GM12875 (cell line): ENCODE results near the gene PHPT1.

Source experiments
- H3K4me3 ChIP-seq: one replicate; pipeline ENCODE4 v1.5.1; 2011; ENCODE audit warnings: low read depth, low read length, control low read depth
- TF ChIP-seq, protein P1 (sequence below): IDR thresholded peaks from 2 replicates; pipeline ENCODE4 v1.5.1; 2011; ENCODE audit warnings: low read depth, mild to moderate bottlenecking, control low read depth, inconsistent platforms, low read length, moderate library complexity, borderline replicate concordance; ENCODE audit not compliant: insufficient read depth

The PHPT1 gene

DNA sequence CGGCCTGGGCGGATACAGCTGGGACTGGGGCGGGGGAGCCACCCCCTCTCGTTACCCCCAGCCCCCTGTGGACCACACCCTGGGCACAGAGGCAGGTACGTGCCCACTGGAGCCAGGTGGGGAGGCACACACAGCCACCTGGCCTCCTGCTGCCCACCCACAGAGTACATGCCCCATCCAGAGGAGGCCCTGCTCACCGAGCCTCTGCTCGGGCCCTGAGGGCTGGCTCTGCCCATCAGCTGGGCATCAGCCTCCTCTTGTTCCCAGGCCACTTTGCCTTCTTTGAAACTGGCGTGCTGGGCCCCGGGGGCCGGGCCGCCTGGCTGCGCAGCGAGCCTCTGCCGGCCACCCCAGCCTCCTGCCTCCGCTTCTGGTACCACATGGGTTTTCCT, 9.2 kb downstream of the PHPT1 start:
- TF ChIP-seq, protein P1, sequence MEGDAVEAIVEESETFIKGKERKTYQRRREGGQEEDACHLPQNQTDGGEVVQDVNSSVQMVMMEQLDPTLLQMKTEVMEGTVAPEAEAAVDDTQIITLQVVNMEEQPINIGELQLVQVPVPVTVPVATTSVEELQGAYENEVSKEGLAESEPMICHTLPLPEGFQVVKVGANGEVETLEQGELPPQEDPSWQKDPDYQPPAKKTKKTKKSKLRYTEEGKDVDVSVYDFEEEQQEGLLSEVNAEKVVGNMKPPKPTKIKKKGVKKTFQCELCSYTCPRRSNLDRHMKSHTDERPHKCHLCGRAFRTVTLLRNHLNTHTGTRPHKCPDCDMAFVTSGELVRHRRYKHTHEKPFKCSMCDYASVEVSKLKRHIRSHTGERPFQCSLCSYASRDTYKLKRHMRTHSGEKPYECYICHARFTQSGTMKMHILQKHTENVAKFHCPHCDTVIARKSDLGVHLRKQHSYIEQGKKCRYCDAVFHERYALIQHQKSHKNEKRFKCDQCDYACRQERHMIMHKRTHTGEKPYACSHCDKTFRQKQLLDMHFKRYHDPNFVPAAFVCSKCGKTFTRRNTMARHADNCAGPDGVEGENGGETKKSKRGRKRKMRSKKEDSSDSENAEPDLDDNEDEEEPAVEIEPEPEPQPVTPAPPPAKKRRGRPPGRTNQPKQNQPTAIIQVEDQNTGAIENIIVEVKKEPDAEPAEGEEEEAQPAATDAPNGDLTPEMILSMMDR = no peak
- no peak overlapping the region for H3K4me3 ChIP-seq

DNA sequence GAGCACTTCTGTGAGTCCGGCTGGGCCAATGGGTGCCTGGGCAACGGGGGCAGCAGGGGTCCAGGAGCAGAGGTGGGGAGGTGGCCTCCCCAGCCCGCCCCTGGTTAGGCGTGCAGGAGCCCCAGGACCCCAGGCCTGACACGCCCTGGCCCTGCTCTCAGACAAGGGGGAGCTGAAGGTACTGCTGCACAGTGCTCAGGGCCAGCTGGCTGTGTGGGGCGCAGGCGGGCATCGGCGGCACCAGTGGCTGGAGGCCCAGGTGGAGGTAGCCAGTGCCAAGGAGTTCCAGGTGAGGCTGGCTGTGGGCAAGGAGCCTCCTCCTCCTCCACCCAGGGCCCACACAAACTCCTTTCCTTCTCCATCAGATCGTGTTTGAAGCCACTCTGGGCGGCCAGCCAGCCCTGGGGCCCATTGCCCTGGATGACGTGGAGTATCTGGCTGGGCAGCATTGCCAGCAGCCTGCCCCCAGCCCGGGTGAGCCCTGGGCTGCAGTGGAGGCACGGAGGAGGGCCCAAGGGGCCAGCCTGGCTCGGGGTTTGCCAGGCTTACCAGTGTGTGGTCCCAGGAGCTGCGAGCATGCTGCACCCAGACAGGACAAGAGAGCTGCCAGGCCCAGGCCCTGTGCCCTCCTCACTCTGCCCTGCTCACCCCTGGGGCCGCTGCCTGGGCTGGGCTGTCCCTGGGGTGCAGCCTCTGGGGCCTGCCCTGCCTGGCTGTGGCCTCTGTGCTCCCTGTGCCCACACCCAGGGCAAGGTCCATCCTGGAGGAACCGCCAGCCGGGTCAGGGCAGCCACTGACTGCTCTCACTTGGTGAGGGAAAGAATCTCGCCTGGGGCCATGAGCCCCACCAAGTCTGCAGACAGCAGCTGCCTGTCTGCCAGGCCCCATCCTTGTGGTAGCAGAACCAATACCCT, 9.9 kb downstream of the PHPT1 start:
- TF ChIP-seq, protein P1 = no peak
- H3K4me3 ChIP-seq = no peak overlapping the region

DNA sequence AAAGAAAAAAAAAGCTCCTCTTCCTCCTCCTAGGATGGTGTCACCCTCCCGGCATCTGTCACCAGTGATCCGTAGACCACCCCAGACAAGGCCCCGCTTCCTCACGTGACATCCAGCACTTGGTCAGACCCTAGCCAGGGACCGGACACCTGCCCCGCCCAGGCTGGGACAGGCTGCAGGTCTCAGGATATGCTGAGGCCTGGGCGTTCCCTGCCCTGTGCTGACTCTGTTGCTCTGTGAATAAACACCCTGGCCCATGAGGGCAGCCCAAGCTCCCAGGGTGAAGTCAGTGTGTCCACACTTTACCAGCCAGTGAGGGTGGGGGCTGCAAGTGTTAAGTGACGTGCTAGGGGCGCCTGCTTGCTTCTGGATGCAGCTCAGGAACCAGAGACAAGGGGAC, 11.3 kb downstream of the PHPT1 start:
- TF ChIP-seq, protein P1 = no peak
- H3K4me3 ChIP-seq = no peak overlapping the region

DNA sequence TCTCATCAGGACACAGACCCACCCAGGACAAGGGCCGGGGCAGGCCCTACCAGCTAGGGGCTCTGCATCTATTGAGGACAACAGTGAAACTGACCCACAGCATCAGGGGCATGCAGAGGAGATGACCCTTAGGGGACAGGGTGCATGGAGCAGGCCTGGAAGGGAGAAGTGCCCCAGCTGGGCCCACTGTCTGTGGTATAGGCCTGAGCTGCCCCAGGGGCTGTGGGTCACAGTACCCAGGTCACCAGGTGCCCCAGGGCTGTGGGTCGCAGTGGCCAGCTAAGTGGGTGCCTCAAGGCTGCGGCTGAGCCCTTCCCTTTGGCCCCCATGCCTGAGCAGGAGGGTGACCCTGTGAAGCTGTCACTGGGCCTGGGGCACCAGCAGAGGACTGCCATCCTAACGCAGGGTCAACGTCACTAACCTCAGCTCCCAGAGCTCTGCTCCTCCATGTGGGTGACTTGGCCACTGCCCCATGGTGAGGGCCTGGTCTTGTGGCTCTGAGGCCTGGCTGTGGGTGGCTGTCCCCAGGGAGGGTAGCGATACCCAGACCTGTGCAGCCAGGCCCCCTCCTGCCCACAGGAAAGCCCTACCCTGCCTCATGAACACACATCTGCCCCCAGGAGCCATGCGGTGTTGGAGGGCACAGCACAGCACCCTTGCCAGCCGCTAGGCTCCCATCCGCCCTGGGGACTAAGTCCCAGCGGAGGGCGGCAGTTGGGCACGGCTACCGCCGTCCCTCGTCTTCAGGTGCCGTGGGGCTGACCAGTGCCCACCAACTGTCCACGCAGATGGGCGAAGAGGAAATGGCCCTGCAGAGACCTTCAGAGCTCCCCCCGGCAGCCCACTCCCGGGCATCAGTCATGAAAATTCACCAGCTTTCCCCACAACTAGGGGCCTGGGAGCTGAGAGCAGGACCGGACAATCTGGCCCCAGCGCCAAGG, 12.0 kb downstream of the PHPT1 start:
- TF ChIP-seq, protein P1 = no peak
- no peak overlapping the region for H3K4me3 ChIP-seq

DNA sequence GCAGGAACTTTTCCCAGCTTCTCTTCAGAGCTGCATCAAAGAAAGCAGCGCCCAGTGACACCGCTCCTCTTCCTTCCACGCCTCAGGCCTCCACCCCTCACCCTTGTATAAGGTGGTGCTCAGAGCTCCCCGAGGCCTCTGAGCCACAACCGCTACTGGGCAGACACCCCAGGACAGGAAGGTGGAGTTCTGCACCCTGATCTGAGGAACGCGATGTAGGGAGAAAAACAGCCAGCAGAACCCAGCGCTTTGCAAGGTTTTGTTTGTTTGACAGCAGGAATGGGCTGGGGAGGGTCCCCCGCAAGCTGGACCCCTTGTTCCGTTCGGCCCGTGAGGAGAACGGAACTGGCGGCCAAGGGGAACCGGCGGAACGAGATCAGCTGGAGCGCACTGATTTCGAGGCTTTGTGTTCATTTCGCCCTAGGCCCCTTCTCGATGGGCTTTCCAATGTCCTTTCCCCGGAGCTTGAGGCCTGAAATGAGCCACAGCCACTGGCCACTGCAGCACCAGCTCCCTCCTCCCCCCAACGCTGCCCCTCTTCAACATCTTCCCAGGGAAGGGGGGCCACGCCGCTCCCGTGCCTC, 12.8 kb downstream of the PHPT1 start:
- TF ChIP-seq, protein P1 = no peak

DNA sequence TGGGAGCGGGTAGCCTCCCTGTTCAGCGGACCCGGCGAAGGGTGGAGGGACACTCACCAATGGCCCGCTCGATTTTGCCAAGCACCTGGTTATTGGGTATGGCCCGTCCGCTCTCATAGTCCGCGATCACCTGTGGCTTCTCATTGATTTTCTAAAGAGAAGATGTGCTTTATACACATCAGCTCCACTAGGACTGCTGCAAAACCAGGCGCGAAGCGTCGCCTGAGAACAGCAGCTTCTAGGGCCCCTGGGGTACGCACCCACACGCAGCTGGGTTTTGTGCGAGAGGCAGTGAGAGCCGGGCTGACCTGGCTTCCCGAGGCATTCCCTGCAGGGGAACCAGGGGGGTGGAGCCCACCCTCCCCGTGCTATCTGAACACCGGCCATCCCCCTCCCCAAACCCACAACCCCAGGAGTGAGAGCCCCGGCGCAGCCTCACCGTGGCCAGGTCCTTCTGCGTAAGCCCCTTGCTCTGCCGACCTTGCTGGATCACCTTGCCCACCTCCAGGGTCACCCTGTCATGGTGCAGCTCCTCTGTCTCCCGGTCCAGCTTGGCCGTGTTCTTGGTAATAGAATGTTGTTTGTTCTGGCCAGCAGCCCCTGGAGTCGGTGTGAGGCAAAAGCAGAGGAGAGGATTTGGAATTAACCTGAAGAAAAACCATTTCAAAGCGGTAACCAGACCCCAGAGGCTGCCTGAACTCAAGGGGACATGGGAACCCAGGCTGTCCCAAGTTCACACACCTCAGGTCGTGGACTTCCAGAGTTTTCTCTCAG, 13.8 kb downstream of the PHPT1 start:
- H3K4me3 ChIP-seq = no peak overlapping the region
- TF ChIP-seq, protein P1 = no peak

More for the DNA sequence above, 12.8 kb downstream of the PHPT1 start:
- H3K4me3 ChIP-seq = no peak overlapping the region
